ENCODE measurements around the gene TMEM163.

The TMEM163 gene

DNA sequence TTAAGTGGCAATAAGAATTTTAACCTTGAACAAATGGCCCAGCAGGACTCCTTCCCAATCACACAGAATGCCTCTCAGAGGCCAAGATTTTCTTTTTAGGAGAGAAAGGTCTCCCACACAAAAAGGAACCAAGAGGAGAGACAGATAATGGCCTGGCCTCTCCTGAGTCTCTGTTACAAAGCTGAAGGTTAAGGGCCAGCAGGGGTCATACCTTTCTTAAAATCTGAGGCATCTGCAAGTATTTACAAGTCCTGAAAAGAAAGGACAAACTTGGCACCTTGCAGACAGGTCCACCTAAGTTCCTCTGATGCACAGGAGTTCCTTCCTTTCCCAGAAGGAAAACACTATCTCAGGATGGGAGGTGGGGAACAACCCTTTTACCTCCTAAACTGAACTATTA lies 142.3 kb downstream of the TMEM163 start (continued):
- TF ChIP-seq, protein P1, sequence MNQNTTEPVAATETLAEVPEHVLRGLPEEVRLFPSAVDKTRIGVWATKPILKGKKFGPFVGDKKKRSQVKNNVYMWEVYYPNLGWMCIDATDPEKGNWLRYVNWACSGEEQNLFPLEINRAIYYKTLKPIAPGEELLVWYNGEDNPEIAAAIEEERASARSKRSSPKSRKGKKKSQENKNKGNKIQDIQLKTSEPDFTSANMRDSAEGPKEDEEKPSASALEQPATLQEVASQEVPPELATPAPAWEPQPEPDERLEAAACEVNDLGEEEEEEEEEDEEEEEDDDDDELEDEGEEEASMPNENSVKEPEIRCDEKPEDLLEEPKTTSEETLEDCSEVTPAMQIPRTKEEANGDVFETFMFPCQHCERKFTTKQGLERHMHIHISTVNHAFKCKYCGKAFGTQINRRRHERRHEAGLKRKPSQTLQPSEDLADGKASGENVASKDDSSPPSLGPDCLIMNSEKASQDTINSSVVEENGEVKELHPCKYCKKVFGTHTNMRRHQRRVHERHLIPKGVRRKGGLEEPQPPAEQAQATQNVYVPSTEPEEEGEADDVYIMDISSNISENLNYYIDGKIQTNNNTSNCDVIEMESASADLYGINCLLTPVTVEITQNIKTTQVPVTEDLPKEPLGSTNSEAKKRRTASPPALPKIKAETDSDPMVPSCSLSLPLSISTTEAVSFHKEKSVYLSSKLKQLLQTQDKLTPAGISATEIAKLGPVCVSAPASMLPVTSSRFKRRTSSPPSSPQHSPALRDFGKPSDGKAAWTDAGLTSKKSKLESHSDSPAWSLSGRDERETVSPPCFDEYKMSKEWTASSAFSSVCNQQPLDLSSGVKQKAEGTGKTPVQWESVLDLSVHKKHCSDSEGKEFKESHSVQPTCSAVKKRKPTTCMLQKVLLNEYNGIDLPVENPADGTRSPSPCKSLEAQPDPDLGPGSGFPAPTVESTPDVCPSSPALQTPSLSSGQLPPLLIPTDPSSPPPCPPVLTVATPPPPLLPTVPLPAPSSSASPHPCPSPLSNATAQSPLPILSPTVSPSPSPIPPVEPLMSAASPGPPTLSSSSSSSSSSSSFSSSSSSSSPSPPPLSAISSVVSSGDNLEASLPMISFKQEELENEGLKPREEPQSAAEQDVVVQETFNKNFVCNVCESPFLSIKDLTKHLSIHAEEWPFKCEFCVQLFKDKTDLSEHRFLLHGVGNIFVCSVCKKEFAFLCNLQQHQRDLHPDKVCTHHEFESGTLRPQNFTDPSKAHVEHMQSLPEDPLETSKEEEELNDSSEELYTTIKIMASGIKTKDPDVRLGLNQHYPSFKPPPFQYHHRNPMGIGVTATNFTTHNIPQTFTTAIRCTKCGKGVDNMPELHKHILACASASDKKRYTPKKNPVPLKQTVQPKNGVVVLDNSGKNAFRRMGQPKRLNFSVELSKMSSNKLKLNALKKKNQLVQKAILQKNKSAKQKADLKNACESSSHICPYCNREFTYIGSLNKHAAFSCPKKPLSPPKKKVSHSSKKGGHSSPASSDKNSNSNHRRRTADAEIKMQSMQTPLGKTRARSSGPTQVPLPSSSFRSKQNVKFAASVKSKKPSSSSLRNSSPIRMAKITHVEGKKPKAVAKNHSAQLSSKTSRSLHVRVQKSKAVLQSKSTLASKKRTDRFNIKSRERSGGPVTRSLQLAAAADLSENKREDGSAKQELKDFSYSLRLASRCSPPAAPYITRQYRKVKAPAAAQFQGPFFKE (tag by site-specific recombination; IDR thresholded peaks at IDR 0.05; ENCODE audit: borderline replicate concordance), result no peak
- TF ChIP-seq, protein P2, sequence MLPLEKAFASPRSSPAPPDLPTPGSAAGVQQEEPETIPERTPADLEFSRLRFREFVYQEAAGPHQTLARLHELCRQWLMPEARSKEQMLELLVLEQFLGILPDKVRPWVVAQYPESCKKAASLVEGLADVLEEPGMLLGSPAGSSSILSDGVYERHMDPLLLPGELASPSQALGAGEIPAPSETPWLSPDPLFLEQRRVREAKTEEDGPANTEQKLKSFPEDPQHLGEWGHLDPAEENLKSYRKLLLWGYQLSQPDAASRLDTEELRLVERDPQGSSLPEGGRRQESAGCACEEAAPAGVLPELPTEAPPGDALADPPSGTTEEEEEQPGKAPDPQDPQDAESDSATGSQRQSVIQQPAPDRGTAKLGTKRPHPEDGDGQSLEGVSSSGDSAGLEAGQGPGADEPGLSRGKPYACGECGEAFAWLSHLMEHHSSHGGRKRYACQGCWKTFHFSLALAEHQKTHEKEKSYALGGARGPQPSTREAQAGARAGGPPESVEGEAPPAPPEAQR (tag by site-specific recombination; IDR thresholded peaks at IDR 0.05), result no peak
- TF ChIP-seq, protein P3, sequence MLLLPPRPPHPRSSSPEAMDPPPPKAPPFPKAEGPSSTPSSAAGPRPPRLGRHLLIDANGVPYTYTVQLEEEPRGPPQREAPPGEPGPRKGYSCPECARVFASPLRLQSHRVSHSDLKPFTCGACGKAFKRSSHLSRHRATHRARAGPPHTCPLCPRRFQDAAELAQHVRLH (tag by site-specific recombination; IDR thresholded peaks at IDR 0.05), result no peak

DNA sequence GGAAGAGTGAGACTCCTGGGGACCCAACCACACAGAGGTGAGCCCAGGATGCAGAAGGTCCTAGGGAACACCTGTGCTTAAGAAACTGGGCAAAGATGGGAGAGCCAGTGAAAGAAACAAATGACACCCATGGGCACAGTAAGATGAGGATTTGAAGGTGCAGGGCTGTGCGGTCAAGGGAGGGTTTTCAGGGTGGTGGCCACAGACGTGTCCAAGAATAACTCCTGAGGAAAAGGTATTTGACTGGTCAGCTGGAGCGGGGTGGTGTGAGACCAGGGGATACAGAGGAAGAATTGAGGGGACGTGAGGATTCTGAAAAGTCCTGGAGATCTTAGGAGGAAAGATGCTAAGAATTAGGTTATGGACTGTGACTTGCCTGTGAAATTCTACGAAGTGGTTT lies 142.9 kb downstream of the TMEM163 start:
- TF ChIP-seq, protein P4, sequence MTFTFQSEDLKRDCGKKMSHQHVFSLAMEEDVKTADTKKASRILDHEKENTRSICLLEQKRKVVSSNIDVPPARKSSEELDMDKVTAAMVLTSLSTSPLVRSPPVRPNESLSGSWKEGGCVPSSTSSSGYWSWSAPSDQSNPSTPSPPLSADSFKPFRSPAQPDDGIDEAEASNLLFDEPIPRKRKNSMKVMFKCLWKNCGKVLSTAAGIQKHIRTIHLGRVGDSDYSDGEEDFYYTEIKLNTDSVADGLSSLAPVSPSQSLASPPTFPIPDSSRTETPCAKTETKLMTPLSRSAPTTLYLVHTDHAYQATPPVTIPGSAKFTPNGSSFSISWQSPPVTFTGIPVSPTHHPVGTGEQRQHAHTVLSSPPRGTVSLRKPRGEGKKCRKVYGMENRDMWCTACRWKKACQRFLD (tag by site-specific recombination; IDR thresholded peaks at IDR 0.05), result no peak
- no peak for TF ChIP-seq ZNF174 (tag by site-specific recombination; IDR thresholded peaks at IDR 0.05)
- Histone ChIP-seq H3K4me3 (ENCODE audit: low read depth, low read length) (no peak overlapping the region), H3K9me3 (ENCODE audit: control insufficient read depth, insufficient read depth, low read depth, low read length) (no peaks in the 10 kb centered on the region), H3K36me3 (ENCODE audit: control insufficient read depth in 2 of 2, insufficient read depth in 1 of 2, low read length in 2 of 2) (no peaks in the 10 kb centered on the region), H3K4me1 (ENCODE audit: control insufficient read depth, insufficient read depth, low read length) (no peaks in the 10 kb centered on the region), H3K27ac (ENCODE audit: extremely low read depth, low read depth, low read length) (no peak overlapping the region)
- POLR2A ChIA-PET, result no interaction called here
- CTCF ChIA-PET, result no interaction called here

DNA sequence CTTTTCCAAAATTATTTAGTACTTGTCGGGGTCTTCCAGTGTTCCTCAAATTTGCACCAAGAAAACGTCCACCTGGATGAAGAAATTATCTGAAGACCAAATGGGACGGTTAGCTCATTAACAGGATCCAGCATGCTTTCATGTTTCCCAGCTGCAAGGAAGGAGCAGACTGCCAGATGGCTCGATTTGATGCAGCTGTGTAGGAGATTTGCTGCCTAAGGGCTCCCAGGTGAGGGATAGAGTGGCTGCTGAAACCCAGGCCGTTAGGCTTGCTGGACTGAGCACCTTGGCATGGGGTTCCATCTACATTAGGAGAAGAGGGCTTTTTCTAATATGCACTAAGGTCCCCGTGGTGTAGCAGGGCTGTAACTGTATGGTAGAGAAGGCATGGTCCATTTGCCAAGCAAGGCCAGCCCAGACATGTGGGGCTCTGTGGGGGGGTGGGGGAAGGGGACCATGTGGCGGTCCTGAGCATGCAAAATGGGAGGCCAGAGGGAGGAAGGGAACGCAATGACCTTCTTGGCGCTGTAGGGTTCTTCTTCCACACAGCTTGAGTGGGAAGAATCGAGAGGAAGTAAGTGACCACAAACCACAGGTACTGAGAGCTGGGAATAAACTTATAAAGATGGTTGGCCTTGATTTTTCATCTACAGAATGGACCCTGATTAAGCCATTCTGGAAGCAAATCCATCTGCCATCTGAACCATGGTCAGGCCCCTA lies 144.0 kb downstream of the TMEM163 start:
- Histone ChIP-seq H3K4me3 (ENCODE audit: low read depth, low read length) (no peak overlapping the region), H3K36me3 (ENCODE audit: control insufficient read depth in 2 of 2, insufficient read depth in 1 of 2, low read length in 2 of 2) (no peaks in the 10 kb centered on the region), H3K4me1 (ENCODE audit: control insufficient read depth, insufficient read depth, low read length) (no peaks in the 10 kb centered on the region), H3K27ac (ENCODE audit: extremely low read depth, low read depth, low read length) (no peak overlapping the region), H3K9me3 (ENCODE audit: control insufficient read depth, insufficient read depth, low read depth, low read length) (no peaks in the 10 kb centered on the region)
- TF ChIP-seq, protein P5, sequence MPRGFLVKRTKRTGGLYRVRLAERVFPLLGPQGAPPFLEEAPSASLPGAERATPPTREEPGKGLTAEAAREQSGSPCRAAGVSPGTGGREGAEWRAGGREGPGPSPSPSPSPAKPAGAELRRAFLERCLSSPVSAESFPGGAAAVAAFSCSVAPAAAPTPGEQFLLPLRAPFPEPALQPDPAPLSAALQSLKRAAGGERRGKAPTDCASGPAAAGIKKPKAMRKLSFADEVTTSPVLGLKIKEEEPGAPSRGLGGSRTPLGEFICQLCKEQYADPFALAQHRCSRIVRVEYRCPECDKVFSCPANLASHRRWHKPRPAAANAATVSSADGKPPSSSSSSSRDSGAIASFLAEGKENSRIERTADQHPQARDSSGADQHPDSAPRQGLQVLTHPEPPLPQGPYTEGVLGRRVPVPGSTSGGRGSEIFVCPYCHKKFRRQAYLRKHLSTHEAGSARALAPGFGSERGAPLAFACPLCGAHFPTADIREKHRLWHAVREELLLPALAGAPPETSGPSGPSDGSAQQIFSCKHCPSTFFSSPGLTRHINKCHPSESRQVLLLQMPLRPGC (tag by site-specific recombination; IDR thresholded peaks at IDR 0.05), result no peak
- TF ChIP-seq ZNF792 (tag by site-specific recombination; IDR thresholded peaks at IDR 0.05), result no peak
- TF ChIP-seq, protein P6, sequence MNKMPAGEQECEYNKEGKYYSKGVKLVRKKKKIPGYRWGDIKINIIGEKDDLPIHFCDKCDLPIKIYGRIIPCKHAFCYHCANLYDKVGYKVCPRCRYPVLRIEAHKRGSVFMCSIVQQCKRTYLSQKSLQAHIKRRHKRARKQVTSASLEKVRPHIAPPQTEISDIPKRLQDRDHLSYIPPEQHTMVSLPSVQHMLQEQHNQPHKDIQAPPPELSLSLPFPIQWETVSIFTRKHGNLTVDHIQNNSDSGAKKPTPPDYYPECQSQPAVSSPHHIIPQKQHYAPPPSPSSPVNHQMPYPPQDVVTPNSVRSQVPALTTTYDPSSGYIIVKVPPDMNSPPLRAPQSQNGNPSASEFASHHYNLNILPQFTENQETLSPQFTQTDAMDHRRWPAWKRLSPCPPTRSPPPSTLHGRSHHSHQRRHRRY (tag by site-specific recombination; IDR thresholded peaks at IDR 0.05), result no peak
- TF ChIP-seq ZNF248 (tag by site-specific recombination; IDR thresholded peaks at IDR 0.05), result no peak
- ChIA-PET POLR2A (no interaction called here), CTCF (no interaction called here)
